IPS DF 4.7 (cell line): Measurements from ENCODE around the gene FCGBP.
"Not testable (repeated sequence)": the region's sequence is repeated elsewhere in the genome, so short reads cannot be mapped to it uniquely, and the experiment has no call there.

ENCODE experiments used
- DNase-seq: peaks from one replicate; pipeline ENCODE4 v3.0.0-alpha.2; 2013; ENCODE audit warnings: low spot score; ENCODE audit errors: extremely low read depth

The FCGBP gene

GRCh38 chr19:39917561-39918182 is 16.8 kb downstream of the FCGBP start:
- no peak for DNase-seq

GRCh38 chr19:39916851-39917396 is 17.5 kb downstream of the FCGBP start:
- no peak for DNase-seq

DNA sequence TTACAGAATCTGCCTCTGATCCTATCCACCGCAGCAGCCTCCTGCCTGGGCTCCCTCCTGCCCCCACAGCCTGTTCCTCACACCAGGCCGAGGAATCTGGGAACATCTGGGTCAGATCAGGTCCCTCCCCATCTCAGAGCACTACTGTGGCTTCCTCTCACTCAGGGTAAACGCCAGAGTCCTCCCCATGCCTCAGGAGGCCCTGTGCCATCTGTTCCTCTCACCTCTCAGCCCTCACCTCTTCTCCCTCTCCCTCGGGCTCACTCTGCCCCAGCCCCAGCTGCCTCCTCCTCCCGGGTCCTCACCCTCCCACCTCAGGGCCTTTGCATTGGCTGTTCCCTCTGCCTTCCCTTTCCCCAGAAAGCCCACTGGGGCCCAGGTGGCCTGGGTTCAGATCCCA is 18.2 kb downstream of the FCGBP start:
- no peak for DNase-seq

DNA sequence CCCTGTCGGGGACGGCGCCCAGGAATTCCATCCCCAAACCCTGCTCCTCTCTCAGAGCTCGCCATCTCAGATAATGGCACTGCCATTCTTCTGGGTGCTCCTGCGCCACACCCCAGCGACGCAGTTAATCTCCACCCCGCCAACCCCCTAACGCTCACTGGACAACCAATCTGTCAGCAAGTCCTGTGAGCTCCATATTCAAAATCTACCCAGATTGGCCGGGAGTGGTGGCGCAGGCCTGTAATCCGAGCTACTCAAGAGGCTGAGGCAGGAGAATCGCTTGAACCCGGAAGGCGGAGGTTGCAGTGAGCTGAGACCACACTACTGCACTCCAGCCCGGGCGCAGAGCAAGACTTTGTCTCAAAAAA is 18.6 kb downstream of the FCGBP start:
- DNase-seq: no peak

DNA sequence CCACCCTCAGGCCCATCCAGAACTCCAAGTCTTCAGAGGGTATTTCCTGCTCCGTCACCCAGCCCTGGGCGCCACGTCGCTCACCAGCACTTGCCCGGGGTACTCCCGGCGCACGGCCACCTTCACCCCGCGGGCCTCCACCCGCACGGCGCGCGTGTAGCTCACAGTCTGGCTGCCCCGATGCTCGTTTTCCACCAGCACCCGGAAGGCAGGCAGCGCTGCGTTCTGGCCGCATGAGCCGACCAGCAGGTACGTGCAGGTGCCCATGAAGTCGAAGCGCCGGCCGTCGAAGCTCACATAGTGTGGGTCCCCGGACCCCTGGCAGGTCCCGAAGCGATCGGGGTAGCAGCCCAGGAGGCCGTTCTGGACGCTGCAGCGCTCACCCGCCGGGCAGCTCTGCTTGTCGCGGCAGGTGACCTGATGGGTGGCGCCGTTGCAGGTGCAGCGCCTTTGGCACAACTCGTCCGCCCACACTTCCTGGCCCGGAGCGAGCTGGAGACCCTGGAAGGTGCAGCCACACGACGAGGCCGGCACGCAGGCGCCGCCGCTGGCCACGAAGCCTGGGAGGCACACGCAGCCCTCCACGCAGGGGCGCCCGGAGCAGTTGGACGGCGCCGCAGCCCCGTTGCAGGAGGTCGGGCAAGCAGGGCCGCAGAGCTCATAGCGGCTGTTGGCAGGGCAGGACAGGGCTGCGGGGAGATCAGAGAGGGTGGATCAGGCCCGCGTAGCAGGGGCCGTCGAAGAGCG is 19.2 kb downstream of the FCGBP start:
- DNase-seq: no peak

DNA sequence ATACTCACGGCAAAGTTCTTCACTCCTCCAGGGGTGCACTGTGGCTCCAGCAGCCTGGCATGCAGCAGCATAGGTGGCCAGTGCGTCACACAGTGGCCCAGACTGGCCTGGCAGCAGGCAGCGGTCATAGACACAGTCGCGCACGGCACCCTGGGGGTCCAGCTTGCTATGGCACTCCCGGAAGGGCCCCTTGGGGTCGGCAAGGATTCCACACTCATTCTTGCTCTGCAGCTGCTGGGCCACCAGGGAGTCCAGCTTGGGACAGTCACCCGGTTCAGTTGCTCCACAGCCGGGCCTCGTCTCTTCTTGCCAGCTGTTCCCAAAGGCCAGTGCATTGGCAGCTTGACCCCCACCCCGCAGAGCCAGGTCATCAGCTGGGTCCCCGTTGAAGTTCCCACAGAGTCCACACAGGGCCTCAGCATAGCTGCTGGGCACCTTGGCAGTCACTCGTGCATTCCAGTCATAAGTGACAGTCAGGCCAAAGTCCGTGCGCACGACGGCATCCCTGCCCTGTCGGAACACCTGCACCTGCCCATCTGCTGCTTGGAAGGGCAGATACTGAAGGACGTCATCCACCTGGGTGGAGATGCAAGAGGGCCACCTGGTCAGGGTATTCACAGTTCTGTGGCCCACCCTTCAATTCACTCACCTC is 20.6 kb downstream of the FCGBP start:
- no peak for DNase-seq

DNA sequence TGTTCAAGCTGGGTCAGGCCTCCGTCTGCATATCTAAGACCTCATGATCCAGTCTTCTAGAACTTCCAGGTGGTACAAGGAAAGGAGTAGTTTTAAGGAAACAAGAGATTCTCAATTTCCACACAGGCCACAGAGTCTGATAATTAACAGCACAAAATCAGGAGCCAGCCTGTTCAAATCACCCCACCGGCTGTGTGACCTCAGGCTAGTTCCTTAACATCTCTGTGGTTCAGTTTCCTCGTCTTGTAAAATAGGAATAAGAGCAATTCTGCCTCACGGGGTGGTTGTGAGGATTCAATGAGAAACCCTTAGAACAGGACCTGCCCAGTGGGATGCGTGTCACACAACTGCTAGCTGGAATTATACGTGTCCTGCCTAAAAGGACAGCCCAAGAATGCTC is 25.6 kb downstream of the FCGBP start:
- no peak for DNase-seq

DNA sequence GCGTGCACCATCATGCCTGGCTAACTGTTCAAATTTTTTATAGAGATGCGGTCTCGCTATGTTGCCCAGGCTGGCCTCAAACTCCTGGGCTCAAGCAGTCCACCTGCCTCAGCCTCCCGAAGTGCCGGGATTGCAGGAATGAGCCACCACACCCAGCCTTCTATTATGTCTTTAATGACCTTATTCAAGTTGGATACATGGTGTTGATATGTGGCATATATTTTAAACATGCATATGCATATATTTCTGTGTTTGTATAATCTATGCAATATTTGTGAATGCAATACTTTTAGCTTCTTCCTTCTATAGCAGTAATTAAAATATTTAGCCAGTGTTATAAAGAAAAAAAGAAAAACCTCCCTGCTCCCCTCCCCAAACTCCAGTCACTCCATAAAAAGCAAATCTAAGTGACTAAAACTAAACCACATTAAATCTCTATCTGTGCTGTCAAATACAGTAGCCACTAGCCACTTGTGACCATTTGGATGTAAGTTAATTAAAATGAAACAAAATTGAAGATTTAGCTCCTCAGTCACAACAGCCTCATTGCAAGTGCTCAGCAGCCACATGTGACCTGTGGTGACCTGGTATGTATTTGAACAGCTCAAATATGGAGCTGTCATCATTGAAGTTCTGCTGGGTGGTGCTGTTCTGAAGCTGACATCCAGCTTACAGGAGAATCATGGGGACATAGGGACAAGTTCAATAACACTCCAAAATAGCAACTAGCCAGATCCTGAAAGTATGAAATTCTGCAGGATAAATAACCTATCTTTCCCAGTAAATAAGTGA is 27.4 kb downstream of the FCGBP start:
- DNase-seq: no peak

DNA sequence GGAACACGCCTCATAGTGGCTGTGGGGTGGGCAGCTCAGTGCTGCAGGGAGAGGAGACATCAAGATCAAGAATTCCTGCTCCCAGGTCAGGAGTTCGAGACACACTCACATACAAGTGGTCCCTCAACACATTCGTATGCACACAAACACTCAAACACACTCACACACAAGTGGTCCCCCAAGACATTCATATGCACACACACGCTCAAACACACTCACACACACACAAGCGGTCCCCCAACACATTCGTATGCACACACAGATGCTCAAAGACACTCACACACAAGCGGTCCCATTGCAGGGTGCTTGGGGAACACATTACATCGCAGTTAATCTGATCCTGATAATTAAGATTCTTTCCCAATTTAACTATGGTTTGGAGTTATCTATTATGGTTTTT is 28.2 kb downstream of the FCGBP start:
- no peak for DNase-seq

DNA sequence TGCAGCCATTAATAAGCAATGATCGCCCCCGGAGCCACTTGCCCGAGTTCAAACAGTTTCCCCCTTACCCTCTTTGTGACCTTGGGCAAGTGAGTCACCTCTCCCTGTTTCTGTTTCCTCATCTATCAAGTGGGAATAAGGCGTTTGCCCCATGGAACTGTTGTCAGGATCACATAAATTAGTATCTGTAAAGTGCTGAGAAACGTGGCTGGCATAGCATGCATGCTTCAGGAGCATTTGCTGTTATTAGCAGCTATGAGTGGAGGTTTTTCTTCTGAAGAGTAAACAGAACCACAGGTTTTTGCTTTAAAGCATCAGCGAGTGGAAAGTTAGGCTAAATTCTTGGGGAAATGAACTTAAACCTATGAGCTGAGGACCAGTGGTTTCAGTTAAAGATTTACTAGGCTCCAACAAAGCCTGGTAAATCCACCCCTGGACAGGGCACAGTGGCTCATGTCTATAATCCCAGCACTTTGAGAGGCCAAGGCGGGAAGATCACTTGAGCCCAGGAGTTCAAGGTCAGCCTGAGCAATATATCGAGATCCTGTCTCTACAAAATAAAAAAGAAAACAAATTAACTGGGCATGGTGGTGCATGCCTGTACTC is 30.8 kb downstream of the FCGBP start:
- not testable (repeated sequence) for DNase-seq

- not testable (repeated sequence) for DNase-seq
These were observed 32.1 kb downstream of the FCGBP start for GRCh38 chr19:39902326-39902725.

- not testable (repeated sequence) for DNase-seq
These were observed 32.8 kb downstream of the FCGBP start for GRCh38 chr19:39901681-39902080.

- not testable (repeated sequence) for DNase-seq
These were observed 35.6 kb downstream of the FCGBP start for GRCh38 chr19:39898858-39899257.

GRCh38 chr19:39897511-39898245 is 36.8 kb downstream of the FCGBP start:
- not testable (repeated sequence) for DNase-seq

DNA sequence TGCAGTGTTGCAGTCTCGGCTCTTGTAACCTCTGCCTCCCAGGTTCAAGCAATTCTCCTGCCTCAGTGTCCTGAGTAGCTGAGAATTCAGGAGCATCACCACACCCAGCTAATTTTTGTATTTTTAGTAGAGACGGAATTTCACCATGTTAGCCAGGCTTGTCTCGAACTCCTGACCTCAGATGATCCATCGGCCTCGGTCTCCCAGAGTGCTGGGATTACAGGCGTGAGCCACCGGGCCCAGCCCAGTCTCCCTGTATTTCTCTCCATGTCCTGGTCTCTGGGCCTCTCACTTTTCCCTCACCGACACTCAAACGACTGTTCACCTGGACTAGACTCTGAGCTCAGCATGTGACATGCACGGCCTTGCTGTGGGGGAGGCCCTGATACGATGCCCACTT is 39.3 kb downstream of the FCGBP start:
- not testable (repeated sequence) for DNase-seq

GRCh38 chr19:39894236-39894606 is 40.2 kb downstream of the FCGBP start:
- not testable (repeated sequence) for DNase-seq

GRCh38 chr19:39893366-39894235 is 40.8 kb downstream of the FCGBP start:
- DNase-seq: not testable (repeated sequence)

- not testable (repeated sequence) for DNase-seq
These were observed 41.9 kb downstream of the FCGBP start for GRCh38 chr19:39892506-39892902.
